Femur (tissue), 1 donor: ENCODE results near the gene GC.
A peak's percentile ranks its signal among the peaks of the same experiment; 100 is the strongest.
"Not testable (repeated sequence)": the region's sequence is repeated elsewhere in the genome, so short reads cannot be mapped to it uniquely, and the experiment has no call there.

Experiments
- DNase-seq: peaks from one replicate; pipeline ENCODE4 v3.0.0-alpha.2; 2017

GC gene

DNA sequence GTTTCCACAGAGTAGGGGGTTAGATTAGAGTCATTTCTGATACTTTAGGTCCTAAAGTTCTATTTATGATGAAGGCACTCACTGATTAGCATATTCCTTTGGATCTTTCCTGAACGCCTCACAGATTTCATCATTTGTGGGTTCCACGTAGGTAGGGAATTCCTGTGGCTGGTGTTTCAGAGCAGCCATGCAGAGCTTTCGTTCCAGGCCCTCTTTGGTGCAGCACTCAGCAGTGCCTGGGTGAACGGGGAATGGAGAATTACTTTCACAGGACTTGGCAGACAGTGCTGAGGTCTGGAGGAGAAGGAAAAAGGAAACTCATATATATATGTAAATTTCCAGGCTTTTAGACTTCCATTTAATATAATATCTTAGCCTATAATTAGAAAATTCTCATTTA lies 18.5 kb downstream of the GC start:
- peak; percentile 27 for DNase-seq

GRCh38 chr4:71752383-71753042 lies 31.4 kb downstream of the GC start:
- DNase-seq = no peak

DNA sequence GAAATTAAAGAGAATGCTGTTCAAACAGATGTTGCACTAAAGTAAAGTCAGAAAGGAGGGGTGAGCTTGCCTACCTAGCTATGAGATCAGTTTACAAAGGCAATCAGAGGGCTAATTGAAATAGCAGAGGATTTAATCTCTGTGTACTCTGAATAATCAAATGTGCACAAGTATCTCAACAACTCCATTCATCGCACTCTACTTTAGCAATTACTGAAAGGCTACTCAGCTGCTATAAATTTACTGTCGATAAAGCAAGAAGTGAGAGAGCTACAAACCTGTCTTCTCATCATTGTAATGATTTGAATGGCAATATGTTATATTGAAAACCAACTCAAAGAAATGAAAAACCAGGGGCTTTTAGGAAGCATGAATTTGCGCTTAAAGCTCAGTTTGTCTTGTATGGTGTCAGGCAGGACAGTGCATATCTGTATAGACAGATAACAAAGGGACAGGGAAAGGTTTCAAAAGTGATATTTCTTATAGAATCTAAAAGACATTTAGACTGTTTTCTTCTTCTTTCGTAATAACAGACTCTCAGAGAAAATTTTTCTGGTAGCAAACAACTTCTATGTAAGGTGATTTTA lies 34.8 kb downstream of the GC start:
- DNase-seq = no peak

DNA sequence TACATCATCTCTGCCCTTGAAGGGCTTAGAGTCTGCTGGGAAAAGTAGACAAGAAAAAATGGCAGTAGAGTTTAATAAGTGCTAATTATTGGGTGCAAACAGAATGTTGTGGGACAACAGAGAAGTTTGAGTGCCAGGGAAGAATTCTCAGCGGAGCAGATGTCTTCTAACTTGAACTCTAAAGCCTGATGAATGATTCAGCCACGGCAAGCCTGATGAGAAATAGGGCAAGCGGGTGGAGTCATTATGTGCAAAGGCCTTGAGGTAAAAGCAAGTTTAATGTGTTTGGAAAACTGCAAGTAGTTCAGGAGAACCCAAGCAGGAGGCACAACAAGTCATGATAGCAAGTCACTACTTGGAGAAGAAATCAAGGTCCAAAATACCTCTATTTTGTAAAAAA lies 37.5 kb downstream of the GC start:
- no peak for DNase-seq

DNA sequence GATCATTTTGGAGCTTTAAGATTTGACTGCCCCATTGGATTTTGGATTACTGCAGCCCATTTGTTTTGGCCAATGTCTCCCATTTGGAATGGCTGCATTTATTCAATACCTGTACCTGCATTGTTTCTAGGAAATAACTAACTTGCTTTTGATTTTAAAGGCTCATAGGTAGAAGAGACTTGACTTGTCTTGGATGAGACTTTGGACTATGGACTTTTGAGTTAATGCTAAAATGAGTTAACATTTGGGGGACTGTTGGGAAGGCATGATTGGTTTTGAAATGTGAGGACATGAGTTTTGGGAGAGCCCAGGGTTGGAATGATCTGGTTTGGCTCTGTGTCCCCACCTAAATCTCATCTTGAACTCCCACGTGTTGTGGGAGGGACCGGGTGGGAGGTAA lies 45.1 kb downstream of the GC start:
- not testable (repeated sequence) for DNase-seq

DNA sequence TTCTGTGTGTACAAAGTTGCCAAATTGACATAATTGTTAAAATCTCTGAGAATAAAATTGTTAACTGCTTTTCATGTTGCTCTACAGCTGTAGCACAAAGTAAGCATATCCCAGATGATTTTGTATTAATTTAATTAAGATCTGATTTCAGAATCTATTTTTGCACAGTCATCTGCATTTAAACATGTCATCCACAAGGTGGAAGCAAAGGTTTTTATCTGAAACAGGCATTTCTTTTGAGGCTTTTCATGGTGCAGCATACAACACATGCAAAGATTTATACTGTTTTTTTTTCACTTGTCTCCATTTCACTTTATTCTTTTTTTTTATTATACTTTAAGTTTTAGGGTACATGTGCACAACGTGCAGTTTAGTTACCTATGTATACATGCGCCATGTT lies 51.2 kb downstream of the GC start:
- DNase-seq = no peak

DNA sequence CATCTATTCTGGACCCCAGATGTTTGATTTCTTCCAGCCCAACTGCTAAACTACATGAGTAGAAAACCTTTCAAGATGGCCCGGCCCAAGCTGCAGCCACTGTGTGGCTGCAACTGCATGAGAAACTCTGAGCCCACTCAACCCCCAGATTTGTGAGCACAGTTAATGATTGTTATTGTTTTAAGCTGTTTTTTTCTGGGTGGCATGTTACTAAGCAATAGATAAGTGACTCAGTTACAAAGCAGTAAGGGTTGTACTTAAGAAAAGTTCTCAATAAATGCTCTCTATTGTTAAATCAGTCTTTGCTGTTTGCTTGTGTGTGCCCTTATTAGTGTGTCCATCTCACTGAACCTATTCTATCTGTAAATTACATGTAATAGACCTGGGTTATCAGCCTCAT lies 51.8 kb downstream of the GC start:
- DNase-seq = no peak

GRCh38 chr4:71729856-71730255 lies 54.0 kb downstream of the GC start:
- DNase-seq = no peak

DNA sequence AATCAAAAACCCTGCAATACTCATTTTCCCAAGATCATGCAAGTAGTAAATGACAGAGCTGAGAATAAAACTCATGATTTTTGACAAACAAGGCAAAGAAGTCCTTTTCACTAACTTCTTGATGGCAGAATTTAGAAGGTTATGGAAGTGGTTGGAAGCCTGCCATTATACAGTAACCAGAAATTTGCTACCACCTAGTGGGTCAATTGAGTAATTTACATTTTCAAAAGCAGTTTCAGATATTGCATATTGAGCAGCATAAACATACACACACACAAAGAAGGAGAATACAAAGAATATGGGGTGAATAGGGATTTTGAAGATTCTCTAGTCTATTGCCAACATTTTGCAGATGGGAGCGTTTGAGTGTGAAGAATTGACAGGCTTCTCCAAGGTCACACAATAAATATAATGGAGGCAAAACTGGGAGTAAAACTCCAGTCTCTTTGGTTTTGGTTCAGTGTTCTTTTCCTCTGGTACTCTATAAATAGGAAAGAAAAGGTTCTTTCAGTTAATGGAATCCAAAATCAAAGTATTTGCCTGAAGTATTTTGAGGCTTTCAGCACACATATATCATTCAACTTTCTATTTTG lies 70.2 kb downstream of the GC start:
- DNase-seq = no peak

GRCh38 chr4:71711985-71712348 lies 71.9 kb downstream of the GC start:
- DNase-seq = no peak

DNA sequence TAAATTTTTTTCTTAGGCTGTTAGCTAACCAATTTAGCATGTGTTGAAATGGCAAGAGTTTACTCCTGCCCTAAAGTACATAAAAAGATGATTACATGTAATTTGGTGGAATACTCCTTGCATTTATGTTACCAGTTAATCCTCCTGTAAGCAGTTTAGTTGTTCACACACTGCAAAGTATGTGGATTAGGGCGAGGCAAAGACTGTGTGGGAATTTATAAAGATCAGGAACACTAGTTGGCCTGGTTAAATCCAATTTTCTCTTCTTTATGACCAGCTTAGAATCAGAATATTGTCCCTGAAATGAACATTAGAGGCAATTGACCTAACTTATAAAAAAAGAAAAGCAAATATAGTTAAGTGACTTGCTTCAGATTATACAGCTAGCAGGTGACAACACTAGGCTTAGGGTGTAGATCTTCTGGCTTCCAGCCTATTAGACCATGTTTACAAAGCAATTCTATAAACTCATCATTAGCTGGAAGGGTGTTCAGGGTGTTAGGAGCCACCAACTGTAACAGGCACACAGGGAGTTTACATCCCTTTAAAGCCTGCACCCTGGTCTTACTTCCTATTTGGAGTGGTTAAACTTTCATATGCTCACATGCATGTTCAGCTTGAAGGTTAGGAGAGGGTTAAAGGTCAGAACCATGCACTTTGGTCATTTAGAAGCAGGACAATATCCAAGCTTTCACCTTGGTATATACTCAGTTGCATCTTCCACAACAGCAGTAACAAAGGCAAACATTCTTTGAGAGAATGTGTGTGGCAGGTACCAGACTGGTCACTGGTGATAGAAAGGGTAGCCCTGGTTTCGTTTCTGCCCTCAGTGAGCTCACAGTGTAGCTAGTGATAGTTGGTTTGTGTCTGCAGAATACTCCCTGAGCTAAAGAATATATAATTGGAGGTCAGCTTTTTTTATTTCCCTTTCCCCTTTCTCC lies 72.6 kb downstream of the GC start:
- DNase-seq = no peak

GRCh38 chr4:71709961-71710360 lies 73.9 kb downstream of the GC start:
- no peak for DNase-seq

DNA sequence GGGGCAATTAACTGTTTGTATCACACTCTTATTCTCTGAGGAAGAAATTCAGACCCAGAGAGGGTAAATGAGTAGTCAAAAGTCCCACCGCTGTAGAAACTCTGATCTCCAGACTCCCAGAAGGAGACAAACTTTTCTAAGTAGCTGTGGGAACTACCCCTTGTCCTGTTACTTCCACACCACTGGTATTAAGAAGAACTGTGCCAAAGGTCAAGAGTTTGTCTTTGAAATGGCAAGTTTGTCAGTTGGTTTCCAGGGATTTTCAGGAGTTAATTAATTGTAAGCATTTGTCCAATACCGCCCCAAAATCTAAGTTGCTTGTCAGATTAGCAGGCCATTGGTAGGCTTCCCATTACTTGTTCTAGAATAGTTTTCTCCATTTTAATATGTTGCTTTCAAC lies 85.7 kb downstream of the GC start:
- no peak for DNase-seq

GRCh38 chr4:71697031-71697430 lies 86.8 kb downstream of the GC start:
- no peak for DNase-seq

DNA sequence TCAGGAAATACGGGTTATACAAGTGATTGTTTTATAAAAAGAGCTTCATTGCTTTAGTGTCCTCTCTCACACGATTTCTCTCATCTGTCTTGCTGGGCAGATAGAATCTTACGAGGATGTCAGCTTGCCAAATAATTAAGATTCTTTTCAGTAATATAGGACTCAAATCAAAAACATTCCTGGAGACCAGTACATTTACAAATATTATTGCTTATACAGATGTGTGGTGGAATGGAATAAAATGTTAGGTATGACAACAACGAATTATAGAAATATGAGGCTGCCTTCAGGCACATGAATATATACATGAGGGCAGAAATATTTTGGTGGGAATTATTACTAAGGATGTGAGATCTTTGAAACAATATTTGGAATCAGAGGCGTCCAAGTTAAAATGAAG lies 88.9 kb downstream of the GC start:
- DNase-seq = no peak

DNA sequence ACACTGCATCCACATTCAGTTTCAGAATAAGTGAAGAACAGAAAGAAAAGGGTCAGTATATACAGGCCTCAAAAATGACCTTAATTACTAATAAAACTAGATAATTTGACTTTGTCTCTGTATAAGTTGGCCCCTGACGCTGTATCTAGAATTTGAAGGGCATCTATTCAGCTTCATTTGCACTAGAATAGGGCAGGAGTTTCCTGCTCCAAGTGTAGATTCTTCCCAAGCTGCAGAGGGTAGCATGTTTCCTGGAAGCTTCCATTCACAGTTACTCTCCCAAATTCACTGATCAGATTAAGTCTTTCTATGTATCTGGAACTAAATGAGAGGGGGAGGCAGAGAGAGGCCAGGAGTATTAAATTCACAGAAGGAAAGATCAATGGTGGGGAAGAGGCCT lies 90.9 kb downstream of the GC start:
- no peak for DNase-seq

DNA sequence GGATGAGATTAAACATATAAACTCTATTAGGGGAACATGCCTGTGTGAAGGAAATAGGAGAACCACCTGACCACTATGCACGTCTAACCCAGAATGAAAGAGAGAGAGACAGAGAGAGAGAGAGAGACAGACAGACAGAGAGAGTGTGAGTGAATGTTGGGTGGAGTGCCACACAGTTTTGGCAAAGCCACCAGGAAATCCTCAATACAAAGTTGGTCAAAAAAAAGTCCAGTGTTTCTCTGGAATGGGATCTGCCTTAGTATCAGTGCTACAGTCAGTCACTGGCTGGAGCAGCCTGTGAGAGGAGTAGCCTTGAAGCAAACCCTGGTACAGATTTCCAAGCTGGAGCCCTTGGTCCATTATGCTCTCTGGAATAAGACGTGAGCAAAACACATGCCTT lies 91.7 kb downstream of the GC start:
- no peak for DNase-seq
